Body of pancreas (tissue), 4 donors: ENCODE data around the gene G3BP1.

ENCODE experiments used
- CTCF ChIP-seq, 7 experiments: fragments of 450-650 bp in 4 of 7; fragments of 200-600 bp in 3 of 7; sonication (generic) in 3 of 7; IDR thresholded peaks; one replicate each; pipeline ENCODE4 v1.5.1; 2016 to 2019; ENCODE audit warnings: antibody characterized with exemption in 7 of 7
- POLR2A ChIP-seq, 3 donors: fragments of 450-650 bp; IDR thresholded peaks; one replicate each; pipeline ENCODE4 v1.6.1; 2016; ENCODE audit warnings: antibody characterized with exemption in 3 of 3, mild to moderate bottlenecking in 2 of 3

DNA sequence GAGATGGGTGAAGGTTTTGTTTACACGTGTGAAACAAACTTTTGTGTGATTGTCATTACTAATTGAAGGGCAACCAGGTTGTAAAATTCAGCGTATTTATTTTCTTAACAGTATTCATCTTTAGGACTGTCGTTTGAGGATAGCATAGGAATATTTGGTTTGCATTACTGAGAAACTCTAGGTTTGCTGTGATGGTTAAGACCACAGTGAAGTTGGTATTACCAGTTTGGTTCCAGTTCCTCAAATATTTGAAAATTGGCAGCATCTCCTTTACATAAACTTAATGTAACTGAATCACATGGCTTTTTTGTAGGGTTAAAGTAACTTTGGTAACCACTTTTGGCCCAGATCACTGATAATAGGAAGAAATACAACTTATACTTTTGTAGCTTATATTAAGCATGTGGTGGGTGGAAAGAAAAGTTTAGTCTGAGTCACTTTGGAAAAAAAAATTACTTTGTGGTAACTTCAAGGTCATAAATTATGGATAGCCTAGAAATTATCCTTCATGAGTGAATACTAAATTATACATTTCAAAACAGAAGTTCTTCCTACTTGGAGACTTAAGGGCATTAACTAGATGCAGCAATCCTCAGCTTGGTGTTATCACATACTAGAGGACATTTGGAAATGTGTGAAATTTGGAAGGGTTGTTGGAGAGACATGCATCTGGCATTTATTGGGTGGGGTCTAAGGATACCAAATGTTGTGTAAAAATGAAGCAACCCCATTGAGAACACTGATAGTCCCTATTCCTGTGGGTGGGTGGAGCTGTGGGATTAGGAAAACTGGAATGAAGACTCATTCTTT is 33.9 kb downstream of the G3BP1 start:
- TF ChIP-seq CTCF (IDR thresholded peaks at IDR 0.05): no peak
- TF ChIP-seq POLR2A (IDR thresholded peaks at IDR 0.05): no peak
